OCI-LY7 (cell line): Measurements from ENCODE around the gene TSHZ2. TPM values are rescaled to one million over a fixed set of nuclear protein-coding genes. Genes with fewer than 3 reads are reported as not detected.

ENCODE experiments used
- BruUV-seq: library from RNA; stranded (reverse); fragments of 400-500 nt; replicated peaks from 2 replicates; lab custom pipeline; 2021; lab: Mats Ljungman, UMichigan
- CTCF ChIA-PET: fragments of 300-600 bp; sonication (Branson Sonifier 250); formaldehyde crosslinking; loops from one replicate; lab custom pipeline; 2022; ENCODE audit warnings: antibody characterized with exemption; ENCODE audit not compliant: unreplicated experiment; lab: Charles Lee
- POLR2A ChIA-PET: fragments of 300-600 bp; sonication (Branson Sonifier 250); formaldehyde crosslinking; loops from one replicate; lab custom pipeline; 2022; ENCODE audit warnings: antibody characterized with exemption; lab: Charles Lee
- DNase-seq: peaks from one replicate; pipeline ENCODE4 v3.0.0-alpha.2; 2015; ENCODE audit warnings: low spot score
- H2AFZ ChIP-seq: fragments of 200-600 bp; sonication (generic), shearing (Covaris generic); 2 replicates; pipeline ENCODE4 v1.6.1; 2014; ENCODE audit warnings: mild to moderate bottlenecking, antibody characterized with exemption, low read length, moderate library complexity
- H3K27ac ChIP-seq: fragments of 200-600 bp; sonication (generic); 2 replicates; pipeline ENCODE4 v1.5.1; 2014; ENCODE audit warnings: mixed run types, low read depth, mild to moderate bottlenecking, moderate library complexity, low read length, inconsistent platforms; ENCODE audit not compliant: poor library complexity, severe bottlenecking
- H3K36me3 ChIP-seq: fragments of 200-600 bp; sonication (generic); 2 replicates; pipeline ENCODE4 v1.6.1; 2014; ENCODE audit warnings: mild to moderate bottlenecking, antibody characterized with exemption, low read length, moderate library complexity, mixed read lengths; ENCODE audit not compliant: insufficient read depth
- H3K4me1 ChIP-seq: fragments of 200-600 bp; sonication (generic); 2 replicates; pipeline ENCODE4 v1.5.1; 2014; ENCODE audit warnings: mild to moderate bottlenecking, low read length; ENCODE audit not compliant: insufficient read depth, poor library complexity, severe bottlenecking
- H3K4me2 ChIP-seq: fragments of 200-600 bp; sonication (generic); 2 replicates; pipeline ENCODE4 v1.6.1; 2014; ENCODE audit warnings: mild to moderate bottlenecking, low read length
- H3K4me3 ChIP-seq: fragments of 200-600 bp; sonication (generic); 2 replicates; pipeline ENCODE4 v1.5.1; 2014; ENCODE audit warnings: mild to moderate bottlenecking, low read depth, low read length; ENCODE audit not compliant: poor library complexity, severe bottlenecking
- H3K79me2 ChIP-seq: fragments of 200-600 bp; sonication (generic); 2 replicates; pipeline ENCODE4 v1.6.1; 2016; ENCODE audit warnings: low read depth, mild to moderate bottlenecking, low read length, moderate library complexity, mixed read lengths; ENCODE audit not compliant: insufficient read depth
- H3K9me2 ChIP-seq: fragments of 200-600 bp; sonication (generic); 2 replicates; pipeline ENCODE4 v1.6.1; 2016; ENCODE audit warnings: mild to moderate bottlenecking, low read length, mixed read lengths; ENCODE audit not compliant: insufficient read depth
- H3K9me3 ChIP-seq: fragments of 200-600 bp; sonication (generic); 2 replicates; pipeline ENCODE4 v1.6.1; 2014; ENCODE audit warnings: mild to moderate bottlenecking, mixed run types, low read length, mixed read lengths
- H4K20me1 ChIP-seq: fragments of 200-600 bp; sonication (generic); 2 replicates; pipeline ENCODE4 v1.6.1; 2014; ENCODE audit warnings: mild to moderate bottlenecking, antibody characterized with exemption, low read length, moderate library complexity, mixed read lengths; ENCODE audit not compliant: insufficient read depth
- CTCF ChIP-seq: fragments of 200-600 bp; sonication (generic); conservative IDR thresholded peaks from 2 replicates; pipeline ENCODE4 v1.5.1; 2014; ENCODE audit warnings: mild to moderate bottlenecking, antibody characterized with exemption, low read length, moderate library complexity, mixed read lengths
- EZH2phosphoT487 ChIP-seq: fragments of 200-600 bp; sonication (generic); IDR thresholded peaks from 2 replicates; pipeline ENCODE4 v1.6.1; 2018; ENCODE audit warnings: low read depth, borderline replicate concordance, mild to moderate bottlenecking, mixed run types, antibody characterized with exemption, low read length, moderate library complexity, mixed read lengths
- intact Hi-C: fragments of 100-400 bp; cut with micrococcal nuclease; formaldehyde crosslinking; loops from one replicate; pipeline ENCODE4 v1.10.0; 2022; ENCODE audit not compliant: unreplicated experiment
- total RNA-seq, 2 experiments: library from RNA; depleted of rRNA in 1 of 2; stranded (reverse); fragments of >200 nt in 1 of 2; shearing (Covaris generic) in 1 of 2; gene quantifications; 2 replicates each; pipeline ENCODE4 v1.2.3, GENCODE V29; 2014 to 2022

TSHZ2 gene
- total RNA-seq, 2 experiments from 2014 or later = not detected

- Histone ChIP-seq H3K36me3 (no peaks in the 10 kb centered on the region), H3K79me2 (no peaks in the 10 kb centered on the region), H3K4me3 (no peak overlapping the region), H4K20me1 (no peaks in the 10 kb centered on the region), H3K4me2 (no peak overlapping the region), H3K9me3 (no peaks in the 10 kb centered on the region), H3K4me1 (no peaks in the 10 kb centered on the region), H2AFZ (no peak overlapping the region), H3K9me2 (no peaks in the 10 kb centered on the region), H3K27ac (no peak overlapping the region)
- CTCF ChIA-PET = interaction anchor here (0.8 kb wide), 1 partner anchor 136 kb away, joined by 3 read pairs; no protein-coding TSS in a partner anchor
- intact Hi-C loops = no loop called here
- POLR2A ChIA-PET = interaction anchor here (0.6 kb wide), 1 partner anchor 566 kb away, joined by 3 read pairs; no protein-coding TSS in a partner anchor
- TF ChIP-seq EZH2phosphoT487 (no peak), CTCF (no peak)
- BruUV-seq = no TSS peak
- DNase-seq = no peak
These were observed 273.4 kb downstream of the TSHZ2 start for GRCh38 chr20:53245574-53245973.

GRCh38 chr20:53247468-53248103, 275.4 kb downstream of the TSHZ2 start:
- no TSS peak for BruUV-seq
- no peaks in the 10 kb centered on the region for H3K36me3 ChIP-seq
- ChIA-PET POLR2A (no interaction called here), CTCF (no interaction called here)
- no peak for DNase-seq
- no peaks in the 10 kb centered on the region for H3K9me3 ChIP-seq
- H2AFZ ChIP-seq = no peak overlapping the region
- no peak overlapping the region for H3K4me2 ChIP-seq
- no peak overlapping the region for H3K4me3 ChIP-seq
- no peaks in the 10 kb centered on the region for H3K79me2 ChIP-seq
- intact Hi-C loops = no loop called here
- H3K4me1 ChIP-seq = no peaks in the 10 kb centered on the region
- H4K20me1 ChIP-seq = no peaks in the 10 kb centered on the region
- H3K27ac ChIP-seq = no peak overlapping the region
- H3K9me2 ChIP-seq = no peaks in the 10 kb centered on the region
- no peak for TF ChIP-seq EZH2phosphoT487
- TF ChIP-seq CTCF = no peak

- Histone ChIP-seq H3K36me3 (no peaks in the 10 kb centered on the region), H3K4me1 (no peaks in the 10 kb centered on the region), H3K9me2 (no peaks in the 10 kb centered on the region), H3K4me2 (no peak overlapping the region), H3K79me2 (no peaks in the 10 kb centered on the region), H4K20me1 (no peaks in the 10 kb centered on the region), H3K27ac (no peak overlapping the region), H3K9me3 (no peaks in the 10 kb centered on the region), H2AFZ (no peak overlapping the region), H3K4me3 (no peak overlapping the region)
- intact Hi-C loops = no loop called here
- CTCF ChIA-PET = no interaction called here
- no TSS peak for BruUV-seq
- POLR2A ChIA-PET = interaction anchor here (0.6 kb wide), 3 partner anchors 230 to 733 kb away, joined by 3 to 6 read pairs (median 3); no protein-coding TSS in a partner anchor
- DNase-seq = no peak
- no peak for TF ChIP-seq CTCF
- no peak for TF ChIP-seq EZH2phosphoT487
These were observed 278.3 kb downstream of the TSHZ2 start for GRCh38 chr20:53250456-53250855.
